ENCODE measurements around the gene EIF1AD. TPM values are rescaled to one million over a fixed set of nuclear protein-coding genes. Genes with fewer than 3 reads are reported as not detected.

The EIF1AD gene
- total RNA-seq, 2 experiments from 2014 or later = 41.2 to 42.7 TPM

GRCh38 chr11:65946655-65947054, 55.3 kb downstream of the EIF1AD start:
- no peaks in the 10 kb centered on the region for H3K36me3 Mint-ChIP-seq
- H3K4me3 Mint-ChIP-seq = no peak overlapping the region
- intact Hi-C loops (cut with micrococcal nuclease) = no loop called here
- H3K27me3 Mint-ChIP-seq = no peaks in the 10 kb centered on the region
- no peaks in the 10 kb centered on the region for H3K9me3 Mint-ChIP-seq
- H3K4me1 Mint-ChIP-seq (ENCODE audit: low read depth) = peaks cover 1% of the 10 kb centered on the region
- DNase-seq = no peak
- ChIA-PET CTCF (interaction anchor here (1.0 kb wide), 1 partner anchor 58 kb away, joined by 3 read pairs; the partner anchor contains the start of gene FIBP), POLR2A (no interaction called here)
- H3K27ac Mint-ChIP-seq = no peak overlapping the region

Other genes with a start within 250 kb of the EIF1AD start
- gene AP5B1, start 221.2 kb downstream of the EIF1AD start, total RNA-seq = 10 to 100 TPM; 13.6 to 14.5 TPM
- not detected for gene OVOL1, start 215.1 kb downstream of the EIF1AD start, total RNA-seq
- gene SNX32, start 168.2 kb downstream of the EIF1AD start, total RNA-seq = 1 to 10 TPM; 2.0 to 2.7 TPM
- gene CFL1, start 144.0 kb downstream of the EIF1AD start, total RNA-seq = 1,000 to 10,000 TPM; 1,166 to 1,191 TPM
- 10 to 100 TPM; 69.8 to 71.7 TPM for gene MUS81, start 141.7 kb downstream of the EIF1AD start, total RNA-seq
- 10 to 100 TPM; 11.5 to 12.5 TPM for gene EFEMP2, start 129.4 kb downstream of the EIF1AD start, total RNA-seq
- 10 to 100 TPM; 11.1 to 13.2 TPM for gene CTSW, start 122.3 kb downstream of the EIF1AD start, total RNA-seq
- 100 to 1,000 TPM in 1 of 2 experiments, 10 to 100 TPM in 1; 94.2 to 101 TPM for gene FIBP, start 113.7 kb downstream of the EIF1AD start, total RNA-seq
- 10 to 100 TPM; 40.0 to 44.4 TPM for gene CCDC85B, start 111.5 kb downstream of the EIF1AD start, total RNA-seq
- gene FOSL1, start 101.8 kb downstream of the EIF1AD start, total RNA-seq = 10 to 100 TPM; 17.1 to 17.7 TPM
- 10 to 100 TPM; 22.2 to 23.6 TPM for gene C11orf68, start 83.1 kb downstream of the EIF1AD start, total RNA-seq
- gene DRAP1, start 82.7 kb downstream of the EIF1AD start, total RNA-seq = 100 to 1,000 TPM; 154 to 169 TPM
- gene TSGA10IP, start 56.7 kb downstream of the EIF1AD start, total RNA-seq = not detected
- gene SART1, start 40.4 kb downstream of the EIF1AD start, total RNA-seq = 10 to 100 TPM; 59.1 to 60.5 TPM
- gene BANF1, start 346 bp upstream of the EIF1AD start, total RNA-seq = 100 to 1,000 TPM; 264 to 280 TPM
- not detected for gene CST6, start 9.9 kb upstream of the EIF1AD start, total RNA-seq
- not detected for gene CATSPER1, start 24.3 kb upstream of the EIF1AD start, total RNA-seq
- not detected for gene GAL3ST3, start 47.0 kb upstream of the EIF1AD start, total RNA-seq
- 100 to 1,000 TPM; 271 to 274 TPM for gene SF3B2, start 50.2 kb upstream of the EIF1AD start, total RNA-seq
- 10 to 100 TPM; 82.0 to 84.1 TPM for gene PACS1, start 68.1 kb upstream of the EIF1AD start, total RNA-seq